BE2C (cell line): ENCODE data around the gene SCO1.
A peak's percentile ranks its signal among the peaks of the same experiment; 100 is the strongest.

Experiments used
- DNase-seq: peaks from one replicate; pipeline ENCODE4 v3.0.0-alpha.2; 2020
- H3K27me3 ChIP-seq: fragments of 250-450 bp; sonication (Bioruptor Pico); 2 replicates; pipeline ENCODE4 v1.5.1; 2020; ENCODE audit warnings: mild to moderate bottlenecking
- H3K36me3 ChIP-seq: fragments of 250-450 bp; sonication (Bioruptor Pico); 2 replicates; pipeline ENCODE4 v1.5.1; 2020; ENCODE audit warnings: mild to moderate bottlenecking
- H3K4me1 ChIP-seq: fragments of 250-450 bp; sonication (Bioruptor Pico); 2 replicates; pipeline ENCODE4 v1.5.1; 2020
- H3K4me3 ChIP-seq: 2 replicates; pipeline ENCODE4 v1.5.1; 2011; ENCODE audit warnings: low read depth, low read length
- H3K9me3 ChIP-seq: fragments of 250-450 bp; sonication (Bioruptor Pico); 2 replicates; pipeline ENCODE4 v1.5.1; 2020
- CTCF ChIP-seq: IDR thresholded peaks from 2 replicates; pipeline ENCODE4 v1.5.1; 2012; ENCODE audit warnings: mild to moderate bottlenecking, low read depth, low read length

SCO1 gene

GRCh38 chr17:10687499-10687898, 9.8 kb downstream of the SCO1 start:
- H3K4me3 ChIP-seq, result no peak overlapping the region
- DNase-seq, result no peak
- H3K27me3 ChIP-seq, result no peaks in the 10 kb centered on the region
- peaks cover 15% of the 10 kb centered on the region for H3K36me3 ChIP-seq
- H3K9me3 ChIP-seq, result no peaks in the 10 kb centered on the region
- H3K4me1 ChIP-seq, result no peaks in the 10 kb centered on the region
- TF ChIP-seq CTCF, result no peak

- Histone ChIP-seq H3K27me3 (no peaks in the 10 kb centered on the region), H3K4me3 (no peak overlapping the region), H3K36me3 (peaks cover 10% of the 10 kb centered on the region), H3K4me1 (no peaks in the 10 kb centered on the region), H3K9me3 (no peaks in the 10 kb centered on the region)
- TF ChIP-seq CTCF, result peak; percentile 58
- DNase-seq, result no peak
Observed at GRCh38 chr17:10683853-10684252, 13.5 kb downstream of the SCO1 start.

GRCh38 chr17:10681866-10682446, 15.4 kb downstream of the SCO1 start:
- H3K4me3 ChIP-seq, result no peak overlapping the region
- H3K36me3 ChIP-seq, result peaks cover 10% of the 10 kb centered on the region
- H3K27me3 ChIP-seq, result no peaks in the 10 kb centered on the region
- H3K9me3 ChIP-seq, result no peaks in the 10 kb centered on the region
- no peak for DNase-seq
- no peaks in the 10 kb centered on the region for H3K4me1 ChIP-seq
- TF ChIP-seq CTCF, result no peak

DNA sequence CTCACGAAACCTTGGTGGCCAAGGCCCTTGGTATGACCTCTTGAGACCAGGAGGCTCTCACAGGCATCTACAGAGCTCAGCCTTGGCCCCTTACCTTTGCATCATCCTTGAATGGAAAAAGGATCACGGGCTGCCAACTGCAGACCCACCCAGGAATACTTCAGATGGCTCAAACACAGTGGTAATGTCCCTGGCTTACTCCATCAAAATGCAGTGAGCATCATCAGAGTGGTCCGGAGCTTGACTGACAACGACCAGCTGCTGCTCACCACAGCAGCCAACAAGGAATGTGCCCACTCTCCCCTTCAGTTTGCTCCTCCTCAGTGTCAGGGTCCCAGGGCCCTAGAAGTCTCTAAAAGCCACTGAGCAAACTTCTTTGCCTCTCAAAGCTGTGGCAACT, 22.6 kb downstream of the SCO1 start:
- H3K9me3 ChIP-seq, result no peaks in the 10 kb centered on the region
- H3K36me3 ChIP-seq, result no peaks in the 10 kb centered on the region
- no peak overlapping the region for H3K4me3 ChIP-seq
- no peaks in the 10 kb centered on the region for H3K4me1 ChIP-seq
- no peak for DNase-seq
- no peak for TF ChIP-seq CTCF
- no peaks in the 10 kb centered on the region for H3K27me3 ChIP-seq

DNA sequence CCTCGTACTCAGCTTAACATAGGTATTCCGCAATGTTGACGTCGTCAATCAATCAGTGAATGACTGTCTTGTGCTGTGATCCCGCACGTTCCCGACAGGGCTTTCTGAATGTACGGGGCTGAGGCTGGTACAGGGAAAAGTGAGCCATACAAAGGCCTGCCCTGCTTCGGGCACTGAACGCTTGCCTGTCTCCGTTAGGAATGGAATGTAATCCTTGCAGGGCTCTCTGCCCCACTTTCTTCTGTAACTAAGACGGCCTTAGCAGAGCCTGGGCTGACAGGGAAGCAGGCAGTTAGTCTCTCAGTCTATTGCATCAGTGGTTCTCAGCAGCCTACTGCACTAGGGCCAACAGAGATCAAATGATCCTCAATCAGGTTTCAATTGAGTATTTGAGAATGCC, 24.0 kb downstream of the SCO1 start:
- H3K36me3 ChIP-seq, result no peaks in the 10 kb centered on the region
- H3K4me3 ChIP-seq, result no peak overlapping the region
- H3K27me3 ChIP-seq, result no peaks in the 10 kb centered on the region
- H3K9me3 ChIP-seq, result no peaks in the 10 kb centered on the region
- no peak for TF ChIP-seq CTCF
- H3K4me1 ChIP-seq, result no peaks in the 10 kb centered on the region
- DNase-seq, result no peak

- no peaks in the 10 kb centered on the region for H3K27me3 ChIP-seq
- DNase-seq, result no peak
- no peak overlapping the region for H3K4me3 ChIP-seq
- TF ChIP-seq CTCF, result no peak
- H3K9me3 ChIP-seq, result no peaks in the 10 kb centered on the region
- H3K4me1 ChIP-seq, result no peaks in the 10 kb centered on the region
- H3K36me3 ChIP-seq, result no peaks in the 10 kb centered on the region
Observed at GRCh38 chr17:10668775-10669174, 28.6 kb downstream of the SCO1 start.
